Measurements from ENCODE around the gene VPS4A. TPM values are rescaled to one million over a fixed set of nuclear protein-coding genes. Genes with fewer than 3 reads are reported as not detected.

VPS4A gene
- total RNA-seq, 1 donor from 2014 or later, result 21.9 TPM

DNA sequence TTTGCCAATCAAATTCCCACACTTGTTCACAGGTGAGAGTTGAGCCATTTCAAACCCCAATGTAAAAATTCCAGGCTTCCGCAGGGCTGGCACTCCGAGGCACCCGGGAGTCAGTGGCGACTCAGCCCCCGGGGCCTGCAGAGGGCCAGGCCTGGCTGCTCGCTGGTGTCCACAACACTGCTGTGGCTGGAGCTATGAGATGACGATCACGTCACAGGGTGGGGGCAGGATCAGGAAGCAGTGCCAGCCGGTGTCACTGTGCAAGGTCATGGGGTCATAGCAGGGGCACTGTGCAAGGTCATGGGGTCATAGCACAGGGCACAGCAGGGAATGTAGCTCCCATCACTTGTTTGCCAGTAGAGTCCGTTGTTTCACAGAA, 7.8 kb downstream of the VPS4A start:
- DNase-seq (ENCODE audit: low spot score), result no peak
- Histone ChIP-seq H3K79me2 (ENCODE audit: low read depth) (peaks cover 34% of the 10 kb centered on the region), H4K20me1 (ENCODE audit: low read depth) (peaks cover 39% of the 10 kb centered on the region), H3K27me3 (no peaks in the 10 kb centered on the region), H3K27ac (no peak overlapping the region), H3K4me2 (no peak overlapping the region), H3K9me3 (ENCODE audit: low read depth) (no peaks in the 10 kb centered on the region), H2AFZ (replicated peaks) (no peak overlapping the region), H3K9ac (no peak overlapping the region), H3K36me3 (no peaks in the 10 kb centered on the region), H3F3A (ENCODE audit: low read depth) (peaks cover 3% of the 10 kb centered on the region), H3K4me3 (no peak overlapping the region), H3K4me1 (no peaks in the 10 kb centered on the region)
- TF ChIP-seq, protein P1, sequence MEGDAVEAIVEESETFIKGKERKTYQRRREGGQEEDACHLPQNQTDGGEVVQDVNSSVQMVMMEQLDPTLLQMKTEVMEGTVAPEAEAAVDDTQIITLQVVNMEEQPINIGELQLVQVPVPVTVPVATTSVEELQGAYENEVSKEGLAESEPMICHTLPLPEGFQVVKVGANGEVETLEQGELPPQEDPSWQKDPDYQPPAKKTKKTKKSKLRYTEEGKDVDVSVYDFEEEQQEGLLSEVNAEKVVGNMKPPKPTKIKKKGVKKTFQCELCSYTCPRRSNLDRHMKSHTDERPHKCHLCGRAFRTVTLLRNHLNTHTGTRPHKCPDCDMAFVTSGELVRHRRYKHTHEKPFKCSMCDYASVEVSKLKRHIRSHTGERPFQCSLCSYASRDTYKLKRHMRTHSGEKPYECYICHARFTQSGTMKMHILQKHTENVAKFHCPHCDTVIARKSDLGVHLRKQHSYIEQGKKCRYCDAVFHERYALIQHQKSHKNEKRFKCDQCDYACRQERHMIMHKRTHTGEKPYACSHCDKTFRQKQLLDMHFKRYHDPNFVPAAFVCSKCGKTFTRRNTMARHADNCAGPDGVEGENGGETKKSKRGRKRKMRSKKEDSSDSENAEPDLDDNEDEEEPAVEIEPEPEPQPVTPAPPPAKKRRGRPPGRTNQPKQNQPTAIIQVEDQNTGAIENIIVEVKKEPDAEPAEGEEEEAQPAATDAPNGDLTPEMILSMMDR (IDR thresholded peaks at IDR 0.05), result no peak
- TF ChIP-seq EZH2 (IDR thresholded peaks at IDR 0.05) (no peak), EZH2phosphoT487 (IDR thresholded peaks at IDR 0.05) (no peak)
- Mint-ChIP-seq H3K27me3 (ENCODE audit: insufficient read depth, low read depth) (peaks cover 3% of the 10 kb centered on the region), H3K4me1 (no peaks in the 10 kb centered on the region), H3K36me3 (peaks cover 31% of the 10 kb centered on the region), H3K9me3 (no peaks in the 10 kb centered on the region), H3K4me3 (no peak overlapping the region), H3K27ac (no peak overlapping the region)

DNA sequence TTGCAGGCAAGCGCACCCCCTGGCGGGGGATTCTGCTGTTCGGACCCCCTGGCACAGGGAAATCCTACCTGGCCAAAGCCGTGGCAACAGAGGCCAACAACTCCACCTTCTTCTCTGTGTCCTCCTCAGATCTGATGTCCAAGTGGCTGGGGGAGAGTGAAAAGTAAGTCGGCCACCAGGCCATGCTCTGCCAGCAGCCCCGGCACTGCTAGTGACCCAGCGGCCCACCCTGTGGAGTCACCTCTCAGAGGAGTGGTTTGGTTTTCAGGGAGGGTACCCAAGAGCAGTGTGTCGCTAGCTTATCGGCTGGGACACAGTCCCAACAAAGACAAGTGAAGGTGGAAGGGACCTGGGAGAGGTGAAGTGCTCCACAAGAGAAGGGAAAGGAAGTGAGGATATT, 8.2 kb downstream of the VPS4A start:
- Mint-ChIP-seq H3K27me3 (ENCODE audit: insufficient read depth, low read depth) (peaks cover 3% of the 10 kb centered on the region), H3K36me3 (peaks cover 31% of the 10 kb centered on the region), H3K4me3 (peak overlapping the region; percentile 11), H3K27ac (no peak overlapping the region), H3K9me3 (no peaks in the 10 kb centered on the region), H3K4me1 (no peaks in the 10 kb centered on the region)
- peaks cover 34% of the 10 kb centered on the region for H3K79me2 ChIP-seq (ENCODE audit: low read depth)
- H3K27ac ChIP-seq, result no peak overlapping the region
- peaks cover 3% of the 10 kb centered on the region for H3F3A ChIP-seq (ENCODE audit: low read depth)
- TF ChIP-seq, protein P1 (IDR thresholded peaks at IDR 0.05), result no peak
- TF ChIP-seq EZH2 (IDR thresholded peaks at IDR 0.05), result no peak
- no peak for TF ChIP-seq EZH2phosphoT487 (IDR thresholded peaks at IDR 0.05)
- H3K36me3 ChIP-seq, result no peaks in the 10 kb centered on the region
- no peak overlapping the region for H3K4me3 ChIP-seq
- no peak overlapping the region for H2AFZ ChIP-seq (replicated peaks)
- no peaks in the 10 kb centered on the region for H3K27me3 ChIP-seq
- H4K20me1 ChIP-seq (ENCODE audit: low read depth), result peaks cover 40% of the 10 kb centered on the region
- H3K4me1 ChIP-seq, result no peaks in the 10 kb centered on the region
- H3K9me3 ChIP-seq (ENCODE audit: low read depth), result no peaks in the 10 kb centered on the region
- no peak for DNase-seq (ENCODE audit: low spot score)
- no peak overlapping the region for H3K9ac ChIP-seq
- no peak overlapping the region for H3K4me2 ChIP-seq

DNA sequence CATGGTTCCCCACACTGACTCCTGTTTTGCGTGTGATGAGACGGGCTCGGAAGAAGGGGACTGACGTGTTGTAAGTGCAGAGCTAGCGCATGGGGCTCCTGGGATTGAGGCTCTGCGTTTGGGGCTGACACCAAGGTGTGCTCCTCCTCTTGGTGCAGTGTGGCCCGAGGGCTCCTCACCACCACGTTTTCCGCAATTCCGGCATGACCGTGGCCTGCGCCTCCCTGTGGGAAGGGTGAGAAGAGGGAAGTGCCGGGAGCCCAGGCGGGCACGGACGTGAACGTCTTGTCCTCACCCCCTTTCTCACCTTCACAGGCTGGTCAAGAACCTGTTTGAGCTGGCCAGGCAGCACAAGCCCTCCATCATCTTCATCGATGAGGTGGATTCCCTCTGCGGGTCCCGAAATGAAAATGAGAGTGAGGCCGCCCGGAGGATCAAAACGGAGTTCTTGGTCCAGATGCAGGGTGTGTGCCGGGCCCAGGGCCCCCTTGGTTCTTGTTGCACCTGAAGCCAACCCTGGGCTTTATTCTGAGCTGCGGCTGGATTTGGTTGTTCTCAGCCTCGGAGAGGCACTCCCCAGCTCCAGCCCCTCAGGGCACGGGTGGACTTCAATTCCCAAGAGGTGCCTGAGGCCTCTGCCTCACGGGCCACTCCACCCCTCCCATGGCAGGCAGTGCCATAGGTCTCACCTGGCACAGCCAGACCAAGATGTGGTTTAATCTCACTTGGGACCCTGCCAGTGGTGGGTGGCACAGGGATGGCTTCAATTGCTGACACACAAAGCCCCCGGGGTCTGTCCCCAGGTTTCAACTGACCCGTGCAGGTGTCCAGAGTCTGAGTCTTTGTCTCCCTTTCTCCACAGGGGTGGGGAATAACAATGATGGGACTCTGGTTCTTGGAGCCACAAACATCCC, 8.9 kb downstream of the VPS4A start:
- no peak for DNase-seq (ENCODE audit: low spot score)
- Histone ChIP-seq H3K4me1 (no peaks in the 10 kb centered on the region), H3K27ac (no peak overlapping the region), H2AFZ (replicated peaks) (no peak overlapping the region), H3K4me3 (no peak overlapping the region), H4K20me1 (ENCODE audit: low read depth) (peaks cover 46% of the 10 kb centered on the region), H3K27me3 (no peaks in the 10 kb centered on the region), H3K79me2 (ENCODE audit: low read depth) (peaks cover 34% of the 10 kb centered on the region), H3K4me2 (no peak overlapping the region), H3K9ac (no peak overlapping the region), H3F3A (ENCODE audit: low read depth) (peaks cover 3% of the 10 kb centered on the region), H3K36me3 (no peaks in the 10 kb centered on the region), H3K9me3 (ENCODE audit: low read depth) (no peaks in the 10 kb centered on the region)
- H3K4me3 Mint-ChIP-seq, result no peak overlapping the region
- no peak for TF ChIP-seq EZH2 (IDR thresholded peaks at IDR 0.05)
- TF ChIP-seq, protein P1 (IDR thresholded peaks at IDR 0.05), result no peak
- no peak for TF ChIP-seq EZH2phosphoT487 (IDR thresholded peaks at IDR 0.05)
- H3K36me3 Mint-ChIP-seq, result peaks cover 31% of the 10 kb centered on the region
- no peak overlapping the region for H3K27ac Mint-ChIP-seq
- no peaks in the 10 kb centered on the region for H3K9me3 Mint-ChIP-seq
- peaks cover 3% of the 10 kb centered on the region for H3K27me3 Mint-ChIP-seq (ENCODE audit: insufficient read depth, low read depth)
- no peaks in the 10 kb centered on the region for H3K4me1 Mint-ChIP-seq
